SW 1271 (cell line): ENCODE data around the gene LRRC75A.
"Not testable (repeated sequence)": the region's sequence is repeated elsewhere in the genome, so short reads cannot be mapped to it uniquely, and the experiment has no call there.

Experiments used
- DNase-seq, 2 experiments: peaks; one replicate each; lab custom pipeline; 2025; lab: John Stamatoyannopoulos, UW

Gene LRRC75A

DNA sequence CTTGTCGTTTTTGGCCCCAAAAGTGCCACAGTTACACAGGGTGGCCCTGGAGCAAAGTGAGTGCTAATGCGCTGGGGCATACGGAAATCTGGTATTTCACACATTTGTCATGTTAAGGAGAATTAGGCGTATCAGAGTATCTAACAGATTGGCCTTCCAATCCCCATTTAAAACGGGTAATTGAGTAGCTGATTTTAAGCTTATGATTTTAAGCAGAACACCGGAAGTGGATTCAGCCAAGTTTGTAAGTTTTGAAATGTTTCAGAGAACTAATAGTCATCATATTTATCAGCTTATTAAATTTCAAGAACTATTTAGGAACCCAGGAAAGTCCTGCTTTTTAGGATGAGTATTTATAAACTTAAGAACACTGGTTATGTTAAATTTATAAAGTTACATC is 19.5 kb downstream of the LRRC75A start:
- no peak for DNase-seq

DNA sequence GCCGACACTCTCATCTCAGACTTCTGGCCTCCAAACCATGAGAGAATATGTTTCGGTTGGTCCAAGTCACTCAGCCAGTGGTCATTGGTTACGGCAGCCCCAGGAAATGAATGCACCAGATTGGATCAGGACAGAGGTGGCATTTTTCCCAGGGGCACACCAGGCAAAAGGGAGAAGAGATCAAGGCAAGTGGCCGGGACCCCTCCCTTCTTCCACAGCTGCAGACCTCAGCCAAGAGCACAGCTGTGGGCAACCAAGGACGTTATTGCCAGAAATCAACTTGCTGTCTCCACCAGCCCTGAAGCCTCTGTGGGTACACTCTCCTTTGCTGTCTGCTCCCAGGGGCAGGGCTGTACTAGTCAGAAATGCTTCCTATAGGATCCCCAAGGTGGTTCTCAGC is 20.7 kb downstream of the LRRC75A start:
- DNase-seq = no peak

DNA sequence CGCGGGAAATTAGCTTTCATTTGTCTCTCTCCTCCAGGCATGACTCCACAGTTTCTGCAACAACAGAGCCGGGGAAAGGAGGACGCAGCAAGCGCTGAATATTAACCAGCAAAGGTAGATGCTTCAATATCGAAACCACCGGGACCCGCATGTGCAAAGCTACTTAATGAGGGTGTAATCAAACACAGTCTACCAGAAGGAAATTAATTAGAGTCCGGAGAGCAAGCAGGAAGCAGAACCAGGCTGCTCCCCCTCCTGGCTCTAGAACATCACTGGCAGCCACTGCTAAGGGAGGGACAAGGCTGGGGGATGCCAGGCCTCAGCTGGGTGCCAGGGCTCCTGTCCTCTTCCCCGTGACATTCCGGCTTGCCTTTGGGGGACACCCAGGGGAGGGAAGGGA is 21.7 kb downstream of the LRRC75A start:
- no peak for DNase-seq

DNA sequence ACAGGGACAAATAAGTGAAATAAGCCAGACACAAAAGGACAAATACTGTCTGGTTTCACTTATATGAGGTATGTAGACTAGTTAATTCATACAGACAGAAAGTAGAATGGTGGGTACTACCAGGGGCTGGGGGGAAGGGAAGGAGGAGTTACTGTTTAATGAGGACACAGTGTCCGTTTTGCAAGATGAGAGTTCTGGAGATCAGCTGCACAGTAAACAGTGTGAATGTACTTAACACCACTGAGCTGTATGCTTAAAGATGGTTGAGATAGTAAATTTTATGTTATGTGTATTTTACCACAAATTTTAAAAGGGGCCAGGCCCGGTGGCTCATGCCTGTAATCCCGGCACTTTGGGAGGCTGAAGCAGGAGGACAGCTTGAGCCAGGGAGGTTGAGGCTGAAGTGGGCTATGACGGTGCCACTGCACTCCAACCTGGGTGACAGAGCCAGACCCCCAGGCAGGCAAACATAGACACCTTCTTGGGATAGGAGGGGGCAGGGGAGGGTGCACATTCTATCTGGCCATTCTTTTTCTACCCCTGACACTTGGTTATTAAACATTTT is 23.5 kb downstream of the LRRC75A start:
- no peak for DNase-seq

DNA sequence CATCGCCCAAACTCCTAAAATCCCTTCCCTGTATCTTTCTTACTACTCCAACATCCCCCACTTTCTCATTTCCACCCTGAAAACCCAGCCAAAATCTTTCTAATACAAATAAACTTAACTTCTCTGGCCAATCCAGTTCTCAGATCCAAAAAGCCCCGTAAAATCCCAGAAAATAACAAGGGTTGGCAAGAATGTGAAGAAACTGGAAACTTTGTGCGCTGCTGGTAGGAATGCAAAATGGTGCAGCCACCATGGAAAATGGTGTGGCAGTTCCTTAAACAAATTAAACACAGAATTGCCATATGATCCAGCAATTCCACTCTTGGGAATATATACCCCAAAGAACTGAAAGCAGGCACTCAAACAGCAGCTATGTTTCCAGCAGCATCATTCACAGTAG is 24.1 kb downstream of the LRRC75A start:
- no peak for DNase-seq

DNA sequence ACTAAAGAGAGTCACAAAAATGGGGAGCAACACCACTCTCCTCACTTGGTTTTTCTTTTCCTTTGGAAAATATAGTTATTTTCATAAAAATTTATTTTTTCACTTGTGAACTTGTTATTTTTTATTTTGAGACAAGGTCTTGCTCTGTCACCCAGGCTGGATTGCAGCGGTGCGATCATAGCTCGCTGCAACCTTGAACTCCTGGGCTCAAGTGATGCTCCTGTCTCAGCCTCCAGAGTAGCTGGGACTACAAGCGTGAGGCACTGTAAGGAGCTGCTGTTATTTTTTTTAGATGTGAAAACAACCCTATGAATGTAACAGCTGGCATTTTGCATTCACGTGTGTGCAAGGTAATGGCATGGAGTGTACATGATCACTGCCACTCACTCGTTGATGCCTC is 24.9 kb downstream of the LRRC75A start:
- DNase-seq = no peak

DNA sequence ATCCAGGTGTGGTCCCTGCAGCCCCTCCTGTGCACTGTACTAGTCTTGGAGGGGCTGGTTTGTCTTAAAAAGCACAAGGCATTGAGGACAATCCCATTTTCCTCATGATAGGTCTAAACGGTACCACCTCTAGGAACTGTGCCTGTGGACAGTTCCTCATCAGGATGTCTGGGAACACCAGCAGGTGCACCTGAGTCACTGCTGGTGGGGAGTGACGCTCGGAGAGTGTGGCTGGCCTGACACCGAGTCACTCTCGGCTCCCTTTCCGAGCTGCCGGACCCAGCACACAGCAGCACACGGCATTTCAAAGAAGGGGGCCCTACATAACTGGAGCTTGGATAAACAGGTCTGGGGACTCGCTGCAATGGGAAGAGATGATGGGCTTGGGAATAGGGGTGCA is 25.6 kb downstream of the LRRC75A start:
- DNase-seq = no peak

DNA sequence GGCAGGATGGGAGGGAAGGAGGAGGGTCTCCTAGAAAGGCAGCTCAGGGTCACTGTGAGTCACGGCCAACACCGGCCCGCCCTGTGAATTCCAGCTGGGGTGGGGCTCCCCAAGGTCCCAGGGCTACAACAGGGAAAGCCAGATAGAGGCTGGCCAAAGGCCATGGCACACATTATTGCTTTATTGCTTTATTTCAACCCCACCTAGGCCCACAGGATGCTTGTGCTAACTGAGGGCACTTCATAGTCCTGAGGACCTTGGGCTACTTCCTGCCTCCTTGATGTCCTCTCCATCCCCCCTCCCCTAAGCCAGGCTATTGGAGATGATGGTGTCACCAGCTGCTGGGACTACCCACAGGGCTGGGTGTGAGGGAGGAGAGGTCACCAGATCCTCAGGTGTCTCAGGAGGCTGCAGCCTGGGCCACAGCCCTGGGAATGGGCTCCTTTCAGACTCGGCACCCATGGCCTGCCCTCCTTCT is 26.1 kb downstream of the LRRC75A start:
- DNase-seq = no peak

DNA sequence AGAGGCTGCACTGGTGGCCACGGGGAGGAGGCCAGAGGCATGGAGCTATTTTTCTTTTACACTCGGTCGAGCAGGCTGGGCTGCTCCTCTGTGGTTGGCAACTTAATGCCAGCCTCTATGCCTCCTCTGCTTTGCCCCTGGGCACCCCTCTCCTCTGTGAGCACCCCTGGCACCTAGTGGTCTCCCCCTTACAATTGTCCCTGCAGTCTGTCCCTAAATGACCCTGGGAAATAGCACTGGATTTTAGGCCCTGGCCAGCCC is 27.0 kb downstream of the LRRC75A start:
- no peak for DNase-seq

DNA sequence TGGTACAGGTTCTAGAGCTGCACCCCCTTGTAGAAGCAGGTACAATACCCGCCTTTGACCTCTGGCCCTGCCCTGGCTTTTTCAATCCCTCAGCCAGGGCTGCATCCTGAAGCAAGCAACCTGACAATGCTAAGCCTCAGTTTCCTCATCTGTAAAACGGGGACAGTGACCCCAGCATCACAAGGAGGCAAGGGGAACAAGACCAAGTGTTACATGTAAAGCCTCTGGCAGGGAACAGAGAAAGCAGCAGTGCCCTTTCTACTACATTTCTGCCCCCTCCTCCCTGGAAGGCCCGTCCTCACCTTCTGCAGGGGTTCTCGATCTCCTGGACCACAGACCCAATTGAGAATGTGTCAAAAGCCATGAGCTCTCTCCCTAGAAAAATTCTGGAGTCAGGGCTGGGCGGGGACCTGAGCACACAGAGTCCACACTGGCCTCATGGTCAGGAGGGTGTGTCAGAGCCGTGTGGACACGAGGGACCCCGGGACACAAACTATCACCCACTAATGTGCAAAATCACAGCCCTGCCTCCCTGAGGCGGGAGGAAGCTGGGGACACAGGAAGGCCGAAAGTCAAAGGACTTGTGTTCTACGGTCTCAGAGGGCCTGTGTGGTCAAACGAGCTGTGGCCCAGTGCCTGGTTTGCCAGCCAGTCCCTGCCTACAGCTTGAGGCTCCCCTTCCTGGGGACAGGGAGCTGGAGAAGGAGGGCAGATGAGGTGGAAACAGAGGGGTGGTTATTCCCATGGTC is 27.5 kb downstream of the LRRC75A start:
- DNase-seq = no peak

DNA sequence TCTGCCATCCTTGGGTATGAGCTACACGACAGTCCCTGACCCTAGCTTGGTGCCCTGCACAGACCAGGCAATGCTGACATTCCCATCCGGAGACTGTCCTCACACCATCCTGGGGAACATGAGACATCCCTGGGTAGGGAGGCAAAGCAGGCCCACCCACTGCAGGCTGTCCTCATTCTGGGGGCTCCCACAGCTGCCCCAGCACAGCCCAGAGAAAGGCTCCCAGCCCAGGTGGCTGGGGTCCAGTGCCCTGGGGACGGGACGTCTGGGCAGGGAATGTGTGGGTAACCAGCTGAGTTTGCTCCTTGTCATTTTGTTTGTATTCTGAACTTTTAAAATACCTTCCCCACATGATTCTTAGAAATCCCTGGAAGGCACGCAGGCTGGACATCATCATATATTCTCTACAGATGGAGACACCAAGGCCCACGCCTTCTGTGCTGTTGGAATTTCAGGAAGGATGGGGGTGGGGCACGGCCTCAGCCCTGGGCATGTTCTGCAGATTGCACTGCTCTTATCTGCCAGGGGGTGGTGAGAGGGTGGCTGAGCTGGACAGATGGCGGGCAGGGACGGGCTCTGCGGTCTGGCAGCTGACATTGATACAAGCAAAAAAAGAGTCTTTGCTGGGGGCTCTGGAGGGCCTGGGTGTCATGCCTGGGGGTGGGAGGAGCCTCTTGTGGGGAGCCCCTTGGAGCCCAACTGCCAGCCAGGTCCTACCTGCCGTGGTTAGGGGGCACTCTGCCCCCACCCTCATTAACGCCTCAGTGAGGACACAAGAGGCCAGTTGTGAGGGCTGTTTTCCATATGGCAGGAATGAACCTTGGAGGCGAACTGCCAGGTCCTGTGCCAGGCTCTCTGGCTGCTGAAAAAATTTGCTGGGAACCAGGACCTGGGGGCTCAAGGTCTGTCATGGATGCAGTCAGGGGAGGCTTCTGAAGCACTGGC is 28.4 kb downstream of the LRRC75A start:
- DNase-seq = no peak

DNA sequence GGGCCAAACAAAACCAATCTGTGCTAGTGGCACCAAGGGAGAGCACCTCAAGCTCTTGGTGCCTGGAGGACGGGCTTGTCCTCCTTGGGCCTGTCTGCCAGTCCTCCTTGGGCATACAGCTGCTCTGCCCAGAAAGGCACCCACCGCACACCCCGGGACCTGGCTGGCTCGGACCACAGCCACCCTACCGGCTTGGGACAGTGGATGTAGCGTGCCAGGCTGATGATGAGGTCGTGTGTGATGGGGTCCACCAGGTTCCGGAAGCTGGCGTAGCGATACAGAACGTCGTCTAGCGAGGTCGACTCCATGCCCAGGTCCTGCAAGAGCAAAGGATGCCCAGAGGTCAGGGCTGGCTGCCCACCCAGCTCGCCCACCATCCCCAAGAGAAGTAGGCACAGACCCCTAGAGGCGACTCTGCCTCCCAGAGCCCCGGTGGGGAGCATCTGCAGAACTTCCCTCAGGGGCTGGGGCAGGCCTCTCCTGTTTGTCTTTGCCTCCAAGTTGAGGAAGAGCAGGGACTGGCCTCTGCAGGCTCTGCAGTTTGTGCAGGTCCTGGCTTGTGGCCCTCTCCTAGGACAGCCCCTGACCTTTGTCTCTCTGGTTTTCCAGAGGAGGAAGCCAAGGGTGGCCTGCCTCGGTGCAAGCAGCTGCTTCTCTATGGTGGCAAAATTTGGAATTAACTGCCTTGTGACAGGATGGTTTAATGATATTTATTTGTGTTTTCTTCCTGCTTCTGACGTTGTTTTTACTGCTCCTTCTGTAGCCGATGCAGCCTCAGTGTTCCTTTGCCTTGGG is 29.7 kb downstream of the LRRC75A start:
- no peak for DNase-seq

DNA sequence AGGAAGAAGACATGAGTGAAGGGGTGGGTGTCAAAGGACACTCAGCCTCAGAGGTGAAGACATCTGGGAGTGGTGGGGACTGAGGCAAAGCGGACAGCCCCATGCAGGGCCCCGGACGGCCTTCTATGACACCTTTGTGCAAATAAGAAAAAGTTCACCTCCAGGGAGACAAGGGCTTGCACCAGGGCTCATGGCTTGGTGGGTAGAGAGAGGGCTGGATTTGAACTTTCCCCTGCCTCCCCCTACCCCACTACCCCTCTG is 30.5 kb downstream of the LRRC75A start:
- no peak for DNase-seq

DNA sequence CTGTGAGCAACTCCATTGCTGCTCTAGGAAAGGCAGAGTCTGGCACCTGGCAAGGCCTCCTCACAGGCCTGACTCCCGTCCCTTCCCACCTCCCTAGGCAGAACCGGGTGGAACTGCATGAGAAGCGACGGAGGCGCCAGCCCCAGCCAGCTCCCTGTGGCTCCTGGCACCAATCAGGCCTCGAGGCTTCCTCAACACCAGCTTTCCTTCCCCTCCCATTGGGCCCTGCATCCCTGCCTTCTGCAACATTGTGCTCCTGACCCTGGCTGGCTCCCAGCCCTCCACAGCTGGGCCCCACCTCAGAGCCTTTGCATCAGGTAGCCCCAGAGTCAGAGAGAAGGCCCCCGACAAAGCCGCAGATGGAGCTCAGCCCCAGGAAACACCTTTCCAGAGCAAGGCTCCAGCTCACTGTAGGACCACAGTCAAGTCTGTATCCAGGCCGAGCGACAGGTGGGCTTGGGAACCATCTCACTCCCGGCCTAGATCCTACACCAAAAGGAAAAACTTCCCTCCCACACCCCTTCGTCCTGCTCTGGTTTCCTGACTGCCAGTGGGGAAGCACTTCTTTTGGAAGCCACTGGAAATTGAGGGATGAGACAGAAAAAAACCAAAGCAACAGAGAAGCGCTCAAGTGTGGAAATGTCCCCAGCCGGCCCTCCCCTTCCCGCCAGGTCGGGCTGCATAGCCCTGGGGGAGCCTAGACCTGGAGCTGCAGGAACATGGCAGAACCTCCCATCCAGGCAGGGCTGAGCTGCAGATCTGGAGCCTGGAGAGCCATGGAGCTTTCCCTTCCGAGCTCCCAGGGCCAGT is 31.0 kb downstream of the LRRC75A start:
- no peak for DNase-seq

DNA sequence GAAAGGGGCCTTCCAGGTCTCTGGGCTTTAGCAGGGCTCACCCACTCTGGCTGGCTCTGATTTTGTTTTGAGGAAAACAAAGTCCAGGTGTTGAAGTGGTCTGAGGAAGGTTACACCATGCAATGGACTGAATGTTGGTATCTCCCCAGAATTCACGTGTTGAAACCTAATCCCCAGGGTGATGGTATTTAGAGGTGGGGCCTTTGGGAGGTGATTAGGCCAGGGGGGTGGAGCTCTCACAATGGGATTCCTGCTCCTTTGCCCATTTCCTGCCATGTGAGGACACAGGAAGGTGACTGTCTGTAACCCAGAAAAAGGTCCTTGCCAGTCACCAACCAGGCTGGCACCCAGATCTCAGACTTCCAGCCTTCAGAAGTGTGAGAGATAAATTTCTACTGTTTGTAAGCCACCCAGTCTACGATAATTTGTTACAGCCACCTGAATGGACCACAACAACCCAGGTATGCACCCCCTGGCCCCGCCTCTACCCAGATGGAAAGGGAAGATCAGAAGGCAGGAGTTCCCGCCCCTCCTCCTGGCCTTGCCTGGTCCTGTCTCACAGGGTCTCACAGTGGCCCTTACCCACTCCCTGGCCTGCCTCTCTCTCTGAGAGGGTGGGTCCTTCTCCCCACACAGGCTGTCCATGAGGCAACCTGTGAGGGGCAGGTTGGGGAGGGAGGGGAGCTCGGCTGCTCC is 32.0 kb downstream of the LRRC75A start:
- peak in 1 of 2 experiments; percentile 38 for DNase-seq

DNA sequence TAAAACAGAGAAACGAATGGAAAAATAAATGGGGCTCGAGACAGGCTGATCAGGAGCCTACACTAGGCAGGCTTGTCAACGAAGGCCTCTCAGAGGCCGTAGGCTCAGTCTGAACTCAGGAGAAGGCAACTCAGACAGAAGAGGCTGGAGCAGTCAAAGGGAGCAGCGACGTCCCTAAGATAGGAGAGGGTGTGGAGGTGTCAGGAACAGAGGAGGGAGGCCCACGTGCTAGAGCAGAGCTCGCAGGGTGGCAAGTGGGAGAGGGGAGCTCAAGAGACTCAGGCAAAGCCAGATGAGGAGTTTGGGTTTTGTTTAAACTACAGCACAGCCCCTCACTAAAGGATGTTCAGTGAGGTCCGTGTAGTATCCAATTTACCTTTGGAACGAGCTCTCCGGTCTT is 32.7 kb downstream of the LRRC75A start:
- DNase-seq = no peak

DNA sequence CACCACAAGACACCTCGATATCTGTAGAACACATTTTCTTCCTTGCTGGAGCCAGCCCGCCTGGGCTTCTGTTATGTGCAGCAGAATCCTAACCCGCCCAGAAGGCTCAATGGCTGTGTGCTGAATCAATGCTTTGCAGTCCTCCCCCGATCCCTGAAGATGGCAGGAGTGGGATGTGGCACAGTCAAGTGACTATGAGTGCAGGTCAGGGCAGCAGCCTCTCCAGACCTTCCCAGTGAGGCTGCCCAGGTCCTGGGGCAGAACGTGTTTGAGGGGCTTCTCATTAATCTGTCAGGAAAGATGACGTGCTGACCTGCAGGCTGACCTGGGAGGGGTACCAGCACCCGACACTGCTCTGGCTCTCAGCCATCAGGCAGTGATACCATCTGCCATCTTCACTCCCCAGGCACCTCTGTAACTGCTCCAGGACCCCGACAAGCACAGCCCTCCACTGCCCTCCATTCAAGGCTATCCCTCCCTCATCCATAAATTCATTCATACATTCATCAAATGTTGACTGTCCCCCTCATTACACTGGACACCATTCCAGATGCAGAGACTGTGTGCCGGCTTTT is 35.2 kb downstream of the LRRC75A start:
- peak in 1 of 2 experiments; percentile 31 for DNase-seq

DNA sequence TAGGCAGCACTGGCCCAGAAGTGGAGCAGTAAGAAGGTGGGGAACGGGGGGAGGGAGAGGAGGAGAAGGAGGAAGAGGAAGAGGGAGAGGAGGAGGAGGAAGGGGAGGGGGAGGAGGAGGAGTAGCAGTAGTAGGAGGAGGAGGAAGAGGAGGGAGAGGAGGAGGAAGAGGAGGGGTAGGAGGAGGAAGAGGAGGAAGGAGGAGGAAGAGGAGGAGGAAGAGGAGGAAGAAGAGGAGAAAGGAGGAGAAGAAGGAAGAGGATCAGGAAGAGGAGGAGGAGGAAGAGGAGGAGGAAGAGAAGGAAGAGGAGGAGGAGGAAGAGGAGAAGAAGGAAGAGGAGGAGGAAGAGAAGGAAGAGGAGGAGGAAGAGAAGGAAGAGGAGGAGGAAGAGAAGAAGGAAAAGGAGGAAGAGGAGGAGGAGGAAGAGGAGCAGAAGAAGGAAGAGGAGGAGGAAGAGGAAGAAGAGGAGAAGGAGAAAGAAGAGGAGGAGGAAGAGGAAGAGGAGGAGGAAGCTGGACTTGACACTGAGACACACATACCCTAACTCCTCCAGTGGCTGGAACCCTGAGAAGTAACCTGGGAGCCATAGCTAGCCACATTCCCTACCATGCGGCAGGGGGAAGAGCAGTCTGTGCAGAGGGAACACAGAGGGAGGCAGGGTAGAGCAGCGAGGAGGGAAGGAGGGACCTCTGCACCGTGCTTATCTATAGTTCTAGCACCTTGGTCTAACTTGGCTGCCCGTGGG is 35.8 kb downstream of the LRRC75A start:
- DNase-seq = no peak

DNA sequence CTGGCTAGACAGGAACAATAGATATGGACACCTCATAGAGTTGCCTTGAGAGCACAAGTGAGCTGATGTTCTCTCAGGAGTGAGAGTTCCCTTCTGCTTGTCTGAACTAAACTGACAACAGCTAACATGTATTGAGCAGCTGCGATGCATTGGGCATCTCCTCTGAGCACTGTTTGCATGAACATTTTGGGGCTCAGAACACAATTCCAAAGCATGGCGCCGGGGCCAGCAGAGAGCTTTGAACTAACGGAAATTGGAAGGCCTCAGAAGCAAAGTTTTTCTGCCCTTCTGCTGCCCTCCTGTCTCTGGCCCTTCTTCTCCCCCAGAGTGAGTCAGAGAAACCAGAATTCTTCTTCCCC is 38.5 kb downstream of the LRRC75A start:
- no peak for DNase-seq

DNA sequence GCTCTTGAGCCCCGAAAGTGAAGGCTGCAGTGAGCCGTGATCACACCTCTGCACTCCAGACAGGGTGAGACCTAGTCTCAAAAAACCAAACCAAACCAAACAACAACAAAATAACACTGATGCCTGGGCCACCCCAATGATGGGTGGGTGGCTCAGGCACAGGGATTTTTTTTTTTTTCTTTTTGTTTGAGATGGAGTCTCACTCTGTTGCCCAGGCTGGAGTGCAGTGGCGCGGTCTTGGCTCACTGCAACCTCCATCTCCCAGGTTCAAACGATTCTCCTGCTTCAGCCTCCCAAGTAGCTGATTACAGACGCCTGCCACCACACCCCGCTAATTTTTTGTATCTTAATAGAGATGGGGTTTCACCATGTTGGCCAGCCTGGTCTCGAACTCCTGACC is 39.7 kb downstream of the LRRC75A start:
- DNase-seq = not testable (repeated sequence)
